ENCODE results near the gene ADAM15. TPM values are rescaled to one million over a fixed set of nuclear protein-coding genes. Genes with fewer than 3 reads are reported as not detected.

The ADAM15 gene
- total RNA-seq, 1 experiment from 2014 or later: 41.7 TPM

DNA sequence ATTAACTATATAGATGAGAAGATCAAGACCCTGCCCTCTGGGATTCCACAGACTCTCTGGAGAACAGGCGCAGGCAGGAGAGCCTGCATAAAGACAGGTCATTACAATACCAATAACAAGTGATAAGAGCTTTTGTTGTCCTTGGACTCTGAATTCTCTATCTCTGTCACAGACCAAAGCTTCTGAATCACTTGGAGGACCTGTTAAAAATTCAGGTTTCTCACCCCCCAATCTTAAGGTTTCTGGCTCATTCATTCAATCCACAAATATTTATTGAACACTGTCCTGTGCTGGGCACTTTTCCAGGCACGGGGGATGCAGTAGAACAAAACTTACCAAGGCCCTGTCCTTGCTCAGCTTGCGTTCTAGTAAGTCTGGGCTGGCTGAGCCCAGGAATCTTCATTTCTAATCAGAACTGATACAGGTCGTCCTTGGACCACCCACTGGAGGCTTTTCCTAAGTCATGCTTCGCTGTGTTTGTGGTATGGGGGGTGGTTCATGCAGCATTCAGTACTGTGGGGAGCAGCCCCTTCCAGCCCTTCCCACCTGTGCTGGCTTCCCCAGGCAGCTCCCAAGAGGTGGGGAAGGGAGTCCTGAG is 13.8 kb downstream of the ADAM15 start:
- ChIA-PET CTCF (interaction anchor here (0.7 to 3.3 kb wide), 2 partner anchors 20 to 26 kb away, joined by 5 to 21 read pairs; no protein-coding TSS in a partner anchor), POLR2A (no interaction called here)
- TF ChIP-seq SIN3A (IDR thresholded peaks at IDR 0.05; ENCODE audit: borderline replicate concordance, insufficient read depth, low read depth, low read length): no peak
- TF ChIP-seq, protein P1, sequence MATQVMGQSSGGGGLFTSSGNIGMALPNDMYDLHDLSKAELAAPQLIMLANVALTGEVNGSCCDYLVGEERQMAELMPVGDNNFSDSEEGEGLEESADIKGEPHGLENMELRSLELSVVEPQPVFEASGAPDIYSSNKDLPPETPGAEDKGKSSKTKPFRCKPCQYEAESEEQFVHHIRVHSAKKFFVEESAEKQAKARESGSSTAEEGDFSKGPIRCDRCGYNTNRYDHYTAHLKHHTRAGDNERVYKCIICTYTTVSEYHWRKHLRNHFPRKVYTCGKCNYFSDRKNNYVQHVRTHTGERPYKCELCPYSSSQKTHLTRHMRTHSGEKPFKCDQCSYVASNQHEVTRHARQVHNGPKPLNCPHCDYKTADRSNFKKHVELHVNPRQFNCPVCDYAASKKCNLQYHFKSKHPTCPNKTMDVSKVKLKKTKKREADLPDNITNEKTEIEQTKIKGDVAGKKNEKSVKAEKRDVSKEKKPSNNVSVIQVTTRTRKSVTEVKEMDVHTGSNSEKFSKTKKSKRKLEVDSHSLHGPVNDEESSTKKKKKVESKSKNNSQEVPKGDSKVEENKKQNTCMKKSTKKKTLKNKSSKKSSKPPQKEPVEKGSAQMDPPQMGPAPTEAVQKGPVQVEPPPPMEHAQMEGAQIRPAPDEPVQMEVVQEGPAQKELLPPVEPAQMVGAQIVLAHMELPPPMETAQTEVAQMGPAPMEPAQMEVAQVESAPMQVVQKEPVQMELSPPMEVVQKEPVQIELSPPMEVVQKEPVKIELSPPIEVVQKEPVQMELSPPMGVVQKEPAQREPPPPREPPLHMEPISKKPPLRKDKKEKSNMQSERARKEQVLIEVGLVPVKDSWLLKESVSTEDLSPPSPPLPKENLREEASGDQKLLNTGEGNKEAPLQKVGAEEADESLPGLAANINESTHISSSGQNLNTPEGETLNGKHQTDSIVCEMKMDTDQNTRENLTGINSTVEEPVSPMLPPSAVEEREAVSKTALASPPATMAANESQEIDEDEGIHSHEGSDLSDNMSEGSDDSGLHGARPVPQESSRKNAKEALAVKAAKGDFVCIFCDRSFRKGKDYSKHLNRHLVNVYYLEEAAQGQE (IDR thresholded peaks at IDR 0.05; ENCODE audit: insufficient read depth in 1 of 2, low read depth in 2 of 2, low read length in 1 of 2): no peak
- TF ChIP-seq POLR2AphosphoS5 (IDR thresholded peaks at IDR 0.05; ENCODE audit: low read depth, low read length): no peak
- no peak for TF ChIP-seq TCF7L2 (IDR thresholded peaks at IDR 0.05; ENCODE audit: low read depth, low read length)
- TF ChIP-seq, protein P2, sequence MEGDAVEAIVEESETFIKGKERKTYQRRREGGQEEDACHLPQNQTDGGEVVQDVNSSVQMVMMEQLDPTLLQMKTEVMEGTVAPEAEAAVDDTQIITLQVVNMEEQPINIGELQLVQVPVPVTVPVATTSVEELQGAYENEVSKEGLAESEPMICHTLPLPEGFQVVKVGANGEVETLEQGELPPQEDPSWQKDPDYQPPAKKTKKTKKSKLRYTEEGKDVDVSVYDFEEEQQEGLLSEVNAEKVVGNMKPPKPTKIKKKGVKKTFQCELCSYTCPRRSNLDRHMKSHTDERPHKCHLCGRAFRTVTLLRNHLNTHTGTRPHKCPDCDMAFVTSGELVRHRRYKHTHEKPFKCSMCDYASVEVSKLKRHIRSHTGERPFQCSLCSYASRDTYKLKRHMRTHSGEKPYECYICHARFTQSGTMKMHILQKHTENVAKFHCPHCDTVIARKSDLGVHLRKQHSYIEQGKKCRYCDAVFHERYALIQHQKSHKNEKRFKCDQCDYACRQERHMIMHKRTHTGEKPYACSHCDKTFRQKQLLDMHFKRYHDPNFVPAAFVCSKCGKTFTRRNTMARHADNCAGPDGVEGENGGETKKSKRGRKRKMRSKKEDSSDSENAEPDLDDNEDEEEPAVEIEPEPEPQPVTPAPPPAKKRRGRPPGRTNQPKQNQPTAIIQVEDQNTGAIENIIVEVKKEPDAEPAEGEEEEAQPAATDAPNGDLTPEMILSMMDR (IDR thresholded peaks at IDR 0.05): no peak
- H3K36me3 ChIP-seq (ENCODE audit: control insufficient read depth, insufficient read depth, low read length): no peaks in the 10 kb centered on the region; the same call in 1 of the 2 replicates
- H3K9me3 ChIP-seq (ENCODE audit: control insufficient read depth, insufficient read depth, low read depth, low read length): no peaks in the 10 kb centered on the region
- peaks cover 30% of the 10 kb centered on the region for H3K4me1 ChIP-seq (ENCODE audit: control insufficient read depth, insufficient read depth, low read length)
- DNase-seq (ENCODE audit: low read depth, low spot score): no peak
- ATAC-seq: no peak
- no peaks in the 10 kb centered on the region for H3K27me3 ChIP-seq (ENCODE audit: control insufficient read depth, insufficient read depth, low read length)
- BruUV-seq (replicated peaks): no TSS peak
- intact Hi-C loops (cut with micrococcal nuclease; ENCODE audit: unreplicated experiment) (no loop called here), in situ Hi-C loops (cut with HindIII; ENCODE audit: low pct_unique_long_range_greater_than_20kb, low sequenced_read_pairs) (no loop called here)
- H3K4me3 ChIP-seq (ENCODE audit: low read depth in 2 of 2, low read length in 2 of 2): no peak overlapping the region; a peak in 1 of 4 replicates
- H3K27ac ChIP-seq (ENCODE audit: low read length): no peak overlapping the region

DNA sequence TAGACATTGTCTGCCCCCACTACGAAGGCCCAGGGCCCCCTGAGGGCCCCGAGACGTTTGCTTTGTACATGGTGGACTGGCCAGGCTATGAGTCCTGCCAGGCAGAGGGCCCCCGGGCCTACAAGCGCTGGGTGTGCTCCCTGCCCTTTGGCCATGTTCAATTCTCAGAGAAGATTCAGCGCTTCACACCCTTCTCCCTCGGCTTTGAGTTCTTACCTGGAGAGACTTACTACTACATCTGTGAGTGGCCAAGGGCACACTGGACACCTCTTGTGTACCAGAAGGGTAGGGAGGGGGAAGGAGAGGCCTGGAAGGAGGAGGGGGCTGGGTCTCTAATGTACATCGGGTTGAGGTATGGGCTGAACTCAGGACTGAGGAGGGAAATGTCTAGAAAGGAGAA is 15.7 kb downstream of the ADAM15 start:
- intact Hi-C loops (cut with micrococcal nuclease; ENCODE audit: unreplicated experiment): no loop called here
- BruUV-seq (replicated peaks): no TSS peak
- Histone ChIP-seq H3K4me3 (ENCODE audit: low read depth in 2 of 2, low read length in 2 of 2) (no peak overlapping the region), H3K9me3 (ENCODE audit: control insufficient read depth, insufficient read depth, low read depth, low read length) (no peaks in the 10 kb centered on the region), H3K27me3 (ENCODE audit: control insufficient read depth, insufficient read depth, low read length) (no peaks in the 10 kb centered on the region), H3K4me1 (ENCODE audit: control insufficient read depth, insufficient read depth, low read length) (peaks cover 31% of the 10 kb centered on the region), H3K36me3 (ENCODE audit: control insufficient read depth, insufficient read depth, low read length) (no peaks in the 10 kb centered on the region; the same call in 1 of the 2 replicates), H3K27ac (ENCODE audit: low read length) (no peak overlapping the region)
- CTCF ChIA-PET: no interaction called here
- POLR2A ChIA-PET: no interaction called here
- TF ChIP-seq TCF7L2 (IDR thresholded peaks at IDR 0.05; ENCODE audit: low read depth, low read length): no peak
- TF ChIP-seq, protein P2 (IDR thresholded peaks at IDR 0.05): no peak
- TF ChIP-seq SIN3A (IDR thresholded peaks at IDR 0.05; ENCODE audit: borderline replicate concordance, insufficient read depth, low read depth, low read length): no peak
- no peak for TF ChIP-seq POLR2AphosphoS5 (IDR thresholded peaks at IDR 0.05; ENCODE audit: low read depth, low read length)
- TF ChIP-seq, protein P1 (IDR thresholded peaks at IDR 0.05; ENCODE audit: insufficient read depth in 1 of 2, low read depth in 2 of 2, low read length in 1 of 2): no peak
- in situ Hi-C loops (cut with HindIII; ENCODE audit: low pct_unique_long_range_greater_than_20kb, low sequenced_read_pairs): no loop called here
- no peak for DNase-seq (ENCODE audit: low read depth, low spot score)
- no peak for ATAC-seq
